Measurements from ENCODE around the gene KCNK17. TPM values are rescaled to one million over a fixed set of nuclear protein-coding genes. Genes with fewer than 3 reads are reported as not detected.
A peak's percentile ranks its signal among the peaks of the same experiment; 100 is the strongest.

Gene KCNK17
- total RNA-seq, 6 experiments from 2014 or later: not detected

DNA sequence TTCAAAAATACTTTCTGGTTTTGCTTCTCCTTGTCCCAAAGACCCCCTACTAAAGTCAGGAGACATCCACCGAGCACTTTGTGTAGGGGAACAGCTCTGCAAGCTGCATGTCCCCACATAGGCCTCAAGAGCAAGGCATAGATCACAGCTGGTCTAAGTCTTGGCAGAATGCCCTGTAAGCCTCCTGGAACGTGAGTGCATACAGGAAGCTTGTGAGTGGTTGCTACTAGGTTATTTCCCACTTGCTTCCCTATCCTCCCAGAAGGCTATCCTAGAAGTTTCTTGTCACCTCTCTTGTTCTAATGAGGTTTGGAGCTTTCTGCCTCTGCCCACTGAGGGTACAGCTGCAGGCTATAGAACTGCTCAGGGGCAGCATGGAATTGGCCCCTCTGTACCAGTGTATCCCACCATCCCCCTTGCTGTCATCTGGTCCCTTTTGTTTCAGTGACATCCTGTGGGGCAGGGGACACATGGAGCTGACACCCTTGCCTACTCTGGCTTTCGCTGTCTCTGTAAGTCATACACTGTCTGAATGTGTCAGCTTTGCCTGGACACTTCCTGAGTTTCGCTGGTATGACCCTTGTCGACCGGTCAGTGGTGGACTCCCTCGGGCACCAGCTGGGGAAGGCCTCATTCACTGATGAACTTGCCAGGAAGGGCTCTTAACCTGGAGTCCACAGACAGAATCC is 43.9 kb upstream of the KCNK17 start:
- H3K9me3 Mint-ChIP-seq: no peaks in the 10 kb centered on the region
- no peak for TF ChIP-seq CTCF (IDR thresholded peaks at IDR 0.05)
- H3K4me1 Mint-ChIP-seq (ENCODE audit: low read depth): peaks cover 6% of the 10 kb centered on the region; the same call in 1 of the 2 replicates
- H3K4me3 Mint-ChIP-seq: no peak overlapping the region
- no peak overlapping the region for H3K27ac Mint-ChIP-seq
- peak; percentile 18 for DNase-seq
- peaks cover 2% of the 10 kb centered on the region for H3K27me3 Mint-ChIP-seq (ENCODE audit: insufficient read depth)
- no peaks in the 10 kb centered on the region for H3K36me3 Mint-ChIP-seq (ENCODE audit: low read depth)

DNA sequence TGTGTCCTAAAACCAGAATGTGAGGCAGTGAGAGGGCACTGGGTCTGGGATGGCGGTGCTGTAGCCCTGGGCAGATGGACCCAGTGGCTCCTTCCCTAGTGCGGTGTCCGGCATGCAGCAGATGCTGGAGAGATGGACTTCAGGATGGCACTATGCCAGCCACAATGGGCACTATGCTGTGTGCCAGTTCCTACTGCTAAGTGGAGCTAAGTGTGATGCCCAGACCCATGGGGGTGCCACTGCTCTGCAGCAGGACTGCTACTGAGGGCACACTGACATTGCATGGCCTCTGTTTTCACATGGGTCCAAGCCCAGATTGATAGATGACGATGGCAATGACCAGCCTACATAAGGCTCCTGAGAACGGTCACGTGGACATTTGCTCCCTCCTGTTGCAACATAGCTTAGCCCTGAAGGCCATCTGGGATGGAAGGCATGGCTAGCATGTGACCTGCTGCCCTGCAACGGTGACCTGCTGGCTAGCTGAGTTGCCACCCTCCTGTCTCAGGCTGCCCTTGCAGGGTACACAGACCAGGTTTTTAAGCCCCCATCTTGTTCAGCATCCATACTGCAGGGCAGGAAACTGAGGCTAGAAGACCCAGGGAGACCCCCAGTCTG is 39.6 kb upstream of the KCNK17 start:
- Mint-ChIP-seq H3K4me1 (ENCODE audit: low read depth) (no peaks in the 10 kb centered on the region), H3K36me3 (ENCODE audit: low read depth) (no peaks in the 10 kb centered on the region), H3K9me3 (no peaks in the 10 kb centered on the region), H3K27me3 (ENCODE audit: insufficient read depth) (peaks cover 2% of the 10 kb centered on the region), H3K4me3 (no peak overlapping the region), H3K27ac (no peak overlapping the region)
- no peak for DNase-seq
- no peak for TF ChIP-seq CTCF (IDR thresholded peaks at IDR 0.05)

DNA sequence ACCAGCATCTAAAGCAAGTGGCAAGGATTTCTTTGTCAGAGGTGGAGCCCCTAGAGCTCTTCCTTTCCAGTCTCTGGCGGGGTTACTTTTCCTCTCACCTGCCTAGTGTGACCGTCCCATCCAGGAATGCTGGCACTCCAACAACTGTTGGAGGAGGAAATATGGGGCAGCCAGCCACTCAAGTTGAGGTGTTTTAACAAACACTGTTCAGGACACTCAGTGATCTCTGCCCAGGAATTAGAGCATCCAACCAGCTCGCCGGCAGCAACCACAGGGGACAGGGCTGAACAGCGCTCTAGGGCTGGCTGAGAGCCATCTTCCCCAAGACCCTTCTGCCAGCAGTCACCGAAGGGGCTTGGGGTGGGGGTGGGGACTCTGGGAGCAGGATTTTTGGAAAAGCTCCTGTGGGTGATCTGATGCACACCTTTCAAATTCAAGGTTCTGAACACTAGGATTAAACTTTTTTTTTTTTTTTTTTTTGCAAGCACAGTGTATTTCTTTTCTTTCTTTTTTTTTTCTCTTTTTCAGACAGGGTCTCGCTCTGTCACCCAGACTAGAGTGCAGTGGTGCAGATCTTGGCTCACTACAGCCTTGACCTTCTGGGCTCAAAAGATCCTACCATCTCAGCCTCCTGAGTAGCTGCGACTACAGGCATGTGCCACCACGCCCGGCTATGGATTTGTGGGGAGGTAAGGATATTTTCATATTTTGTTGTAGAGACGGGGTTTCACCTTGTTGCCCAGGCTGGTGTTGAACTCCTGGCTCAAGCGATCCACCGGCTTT is 36.7 kb upstream of the KCNK17 start:
- H3K4me3 Mint-ChIP-seq: no peak overlapping the region

DNA sequence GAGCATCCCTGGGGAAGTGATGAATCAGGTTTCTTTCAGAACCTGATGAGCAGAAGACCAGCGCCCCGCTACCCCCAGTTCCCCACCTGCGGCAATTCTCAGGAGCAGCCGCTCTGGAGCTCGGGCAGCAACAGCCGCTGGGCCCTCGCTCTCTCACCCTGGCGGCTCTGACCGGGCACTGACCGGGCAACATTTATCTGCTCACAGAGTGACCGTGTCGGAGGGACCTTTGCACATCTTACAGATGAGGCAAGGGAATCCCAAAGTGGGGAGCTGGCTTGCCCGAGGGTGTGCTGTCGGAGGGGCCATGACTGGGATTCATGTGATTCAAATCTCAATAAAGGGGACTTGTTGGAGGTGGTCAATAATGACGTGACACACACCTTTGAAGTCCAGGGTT is 34.5 kb upstream of the KCNK17 start:
- H3K27me3 Mint-ChIP-seq (ENCODE audit: insufficient read depth): peaks cover 5% of the 10 kb centered on the region
- no peak overlapping the region for H3K4me3 Mint-ChIP-seq
- no peak for TF ChIP-seq CTCF (IDR thresholded peaks at IDR 0.05)
- no peaks in the 10 kb centered on the region for H3K9me3 Mint-ChIP-seq
- H3K36me3 Mint-ChIP-seq (ENCODE audit: low read depth): no peaks in the 10 kb centered on the region
- DNase-seq: no peak
- no peaks in the 10 kb centered on the region for H3K4me1 Mint-ChIP-seq (ENCODE audit: low read depth)
- no peak overlapping the region for H3K27ac Mint-ChIP-seq

More for the DNA sequence above, 36.7 kb upstream of the KCNK17 start:
- Mint-ChIP-seq H3K9me3 (no peaks in the 10 kb centered on the region), H3K27ac (no peak overlapping the region), H3K27me3 (ENCODE audit: insufficient read depth) (peaks cover 3% of the 10 kb centered on the region), H3K4me1 (ENCODE audit: low read depth) (no peaks in the 10 kb centered on the region), H3K36me3 (ENCODE audit: low read depth) (no peaks in the 10 kb centered on the region)
- DNase-seq: no peak
- TF ChIP-seq CTCF (IDR thresholded peaks at IDR 0.05): no peak

DNA sequence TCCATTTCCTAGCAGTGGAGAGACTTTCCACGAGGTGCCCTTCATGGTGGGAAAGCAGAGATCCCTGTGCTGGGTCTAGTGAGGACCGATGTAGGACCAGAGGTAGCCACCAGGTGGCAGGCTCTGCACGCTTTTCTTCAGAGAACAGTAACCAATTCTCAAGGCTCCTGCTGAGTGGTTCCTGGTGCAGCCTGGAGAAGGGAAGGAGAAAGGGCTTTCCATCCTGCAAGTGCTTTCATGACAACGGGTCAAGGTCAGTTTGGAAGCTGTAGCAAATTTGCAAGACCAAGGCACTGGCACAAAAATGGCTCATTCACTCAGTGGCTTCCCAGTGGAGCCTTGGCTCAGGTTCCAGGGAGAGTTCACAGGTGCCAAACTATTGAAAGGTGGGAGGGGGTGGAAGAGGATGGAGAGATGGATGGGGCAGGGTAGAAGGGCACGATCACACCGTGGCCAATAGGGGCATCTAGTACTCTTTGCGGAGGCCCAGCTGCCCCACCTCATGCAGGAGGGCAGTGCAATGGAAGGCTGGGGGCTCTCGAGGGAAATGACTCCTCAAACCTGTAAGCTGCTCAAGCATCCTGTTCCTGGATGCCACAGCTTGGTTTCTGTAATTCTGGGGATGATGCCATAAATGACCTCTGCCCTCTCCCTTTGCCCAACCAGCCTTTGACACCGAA is 33.8 kb upstream of the KCNK17 start:
- Mint-ChIP-seq H3K9me3 (no peaks in the 10 kb centered on the region), H3K36me3 (ENCODE audit: low read depth) (no peaks in the 10 kb centered on the region), H3K27me3 (ENCODE audit: insufficient read depth) (peaks cover 5% of the 10 kb centered on the region), H3K4me3 (no peak overlapping the region), H3K4me1 (ENCODE audit: low read depth) (no peaks in the 10 kb centered on the region), H3K27ac (no peak overlapping the region)
- peak; percentile 43 for DNase-seq
- TF ChIP-seq CTCF (IDR thresholded peaks at IDR 0.05): peak; percentile 93

All from HFFc6 (cell line).